IPS-15b (cell line): ENCODE data around the gene FRS2.

ENCODE experiments used
- H3K27me3 ChIP-seq: one replicate; pipeline ENCODE4 v1.6.1; 2013; ENCODE audit warnings: low read length; ENCODE audit not compliant: control insufficient read depth, insufficient read depth
- H3K36me3 ChIP-seq: one replicate; pipeline ENCODE4 v1.6.1; 2013; ENCODE audit warnings: low read length; ENCODE audit not compliant: control insufficient read depth, insufficient read depth
- H3K4me1 ChIP-seq: one replicate; pipeline ENCODE4 v1.6.1; 2013; ENCODE audit warnings: mild to moderate bottlenecking, low read length; ENCODE audit not compliant: control insufficient read depth, insufficient read depth
- H3K4me3 ChIP-seq: one replicate; pipeline ENCODE4 v1.5.1; 2013; ENCODE audit warnings: low read depth, low read length
- H3K9ac ChIP-seq: one replicate; pipeline ENCODE4 v1.6.1; 2013; ENCODE audit warnings: low read depth, mild to moderate bottlenecking, low read length
- H3K9me3 ChIP-seq: one replicate; pipeline ENCODE4 v1.6.1; 2013; ENCODE audit warnings: mild to moderate bottlenecking, low read length; ENCODE audit not compliant: control insufficient read depth, insufficient read depth

Gene FRS2

DNA sequence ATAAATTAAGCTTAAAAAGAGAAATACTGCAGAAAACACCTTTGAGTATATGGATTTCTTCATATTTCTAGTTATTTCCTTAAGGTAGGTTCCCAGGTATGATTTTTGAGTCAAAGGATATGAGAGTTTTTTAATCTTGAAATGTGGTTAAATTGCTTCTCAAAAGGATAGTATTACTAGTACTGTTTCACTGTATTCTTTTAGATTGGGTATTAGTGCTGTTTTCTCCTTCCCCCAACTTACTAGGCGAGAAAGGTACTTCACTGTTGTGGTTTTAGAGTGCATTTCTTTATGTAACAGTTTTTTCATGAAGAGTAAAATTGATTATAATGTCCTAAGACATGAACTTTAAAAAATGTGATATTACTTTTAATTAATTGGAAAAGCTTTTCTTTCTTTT, 13.5 kb downstream of the FRS2 start:
- Histone ChIP-seq H3K4me1 (no peaks in the 10 kb centered on the region), H3K9me3 (no peaks in the 10 kb centered on the region), H3K4me3 (no peak overlapping the region), H3K36me3 (peaks cover 3% of the 10 kb centered on the region), H3K27me3 (no peaks in the 10 kb centered on the region), H3K9ac (no peak overlapping the region)

- Histone ChIP-seq H3K9ac (no peak overlapping the region), H3K4me1 (no peaks in the 10 kb centered on the region), H3K27me3 (no peaks in the 10 kb centered on the region), H3K36me3 (peaks cover 3% of the 10 kb centered on the region), H3K4me3 (no peak overlapping the region), H3K9me3 (no peaks in the 10 kb centered on the region)
Measured at GRCh38 chr12:69484428-69484827, 14.2 kb downstream of the FRS2 start.

DNA sequence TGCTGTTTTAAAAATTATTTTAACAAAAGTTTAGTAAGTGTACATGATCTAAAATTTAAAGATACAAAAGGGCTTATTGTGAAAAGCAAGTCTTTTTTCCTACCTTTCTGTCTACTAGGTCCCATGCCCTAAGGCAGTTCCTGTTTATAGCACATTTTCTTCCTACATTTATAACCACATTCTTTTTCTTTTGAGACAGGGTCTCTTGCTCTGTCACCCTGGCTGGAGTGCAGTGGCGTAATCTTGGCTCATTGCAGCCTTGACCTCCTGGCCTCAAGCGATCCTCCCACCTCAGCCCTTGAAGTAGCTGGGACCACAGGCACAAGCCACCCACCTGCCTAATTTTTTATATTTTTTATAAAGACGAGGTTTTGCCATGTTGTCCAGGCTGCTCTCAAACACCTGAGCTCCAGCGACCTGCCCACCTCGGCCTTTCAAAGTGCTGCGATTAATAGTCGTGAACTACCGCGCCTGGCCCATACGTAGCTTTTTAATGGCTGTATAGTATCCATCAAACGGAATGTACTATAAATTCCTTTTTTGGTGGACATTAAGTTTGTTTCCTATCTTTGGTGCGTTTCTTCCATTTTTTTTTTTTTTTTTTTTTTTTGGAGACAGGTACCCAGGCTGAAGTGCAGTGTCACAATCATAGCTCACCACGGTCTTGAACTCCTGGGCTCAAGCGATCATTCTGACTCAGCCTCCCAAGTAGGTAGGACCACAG, 20.9 kb downstream of the FRS2 start:
- no peak overlapping the region for H3K4me3 ChIP-seq
- H3K27me3 ChIP-seq, result no peaks in the 10 kb centered on the region
- no peaks in the 10 kb centered on the region for H3K9me3 ChIP-seq
- H3K4me1 ChIP-seq, result no peaks in the 10 kb centered on the region
- H3K36me3 ChIP-seq, result peaks cover 3% of the 10 kb centered on the region
- H3K9ac ChIP-seq, result no peak overlapping the region

GRCh38 chr12:69492739-69493138, 22.6 kb downstream of the FRS2 start:
- Histone ChIP-seq H3K9ac (no peak overlapping the region), H3K9me3 (no peaks in the 10 kb centered on the region), H3K4me3 (no peak overlapping the region), H3K27me3 (no peaks in the 10 kb centered on the region), H3K4me1 (no peaks in the 10 kb centered on the region), H3K36me3 (no peaks in the 10 kb centered on the region)

DNA sequence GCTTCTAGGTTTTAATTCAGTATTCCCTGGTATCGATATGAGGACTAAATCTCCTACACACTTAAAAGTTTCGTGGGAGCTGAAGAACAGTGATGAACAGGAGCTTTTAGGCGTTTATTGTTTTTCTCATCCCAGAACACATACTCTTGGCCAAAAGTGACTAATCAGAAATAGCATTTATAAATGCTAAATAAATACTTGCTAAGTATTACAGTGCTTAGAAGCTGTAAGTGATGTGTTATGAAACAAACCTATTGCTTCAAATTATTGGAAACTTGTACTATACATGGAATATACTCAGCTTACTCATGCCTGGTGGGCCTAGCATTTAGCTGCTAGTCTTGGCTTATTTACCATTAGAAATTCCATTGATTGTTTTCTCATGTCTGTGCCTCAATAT, 24.9 kb downstream of the FRS2 start:
- Histone ChIP-seq H3K9ac (no peak overlapping the region), H3K27me3 (no peaks in the 10 kb centered on the region), H3K4me3 (no peak overlapping the region), H3K9me3 (no peaks in the 10 kb centered on the region), H3K4me1 (no peaks in the 10 kb centered on the region), H3K36me3 (no peaks in the 10 kb centered on the region)

GRCh38 chr12:69497308-69498026, 27.3 kb downstream of the FRS2 start:
- Histone ChIP-seq H3K9ac (no peak overlapping the region), H3K27me3 (no peaks in the 10 kb centered on the region), H3K4me3 (no peak overlapping the region), H3K9me3 (no peaks in the 10 kb centered on the region), H3K4me1 (no peaks in the 10 kb centered on the region), H3K36me3 (no peaks in the 10 kb centered on the region)

DNA sequence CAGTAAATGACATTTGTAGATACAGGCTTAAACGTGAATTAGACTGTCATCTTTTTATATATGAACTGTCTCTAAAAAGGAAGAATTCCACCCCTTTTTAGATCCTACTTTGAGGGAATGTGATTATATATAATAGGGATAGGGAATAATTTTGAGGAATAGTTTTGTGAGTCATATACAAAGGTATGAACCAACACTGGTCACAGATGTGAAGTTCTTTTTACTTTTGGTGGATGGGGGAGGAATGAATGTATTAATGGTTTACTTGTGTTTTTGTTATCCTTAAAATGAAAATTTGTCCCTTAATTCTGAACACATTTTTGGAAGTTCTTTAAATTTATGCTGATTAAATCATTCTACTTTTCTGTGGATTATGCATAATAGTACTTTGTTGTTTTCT, 30.4 kb downstream of the FRS2 start:
- H3K9ac ChIP-seq, result no peak overlapping the region

GRCh38 chr12:69501154-69501895, 31.1 kb downstream of the FRS2 start:
- no peaks in the 10 kb centered on the region for H3K4me1 ChIP-seq
- H3K9me3 ChIP-seq, result no peaks in the 10 kb centered on the region
- H3K9ac ChIP-seq, result no peak overlapping the region
- H3K27me3 ChIP-seq, result no peaks in the 10 kb centered on the region
- H3K36me3 ChIP-seq, result no peaks in the 10 kb centered on the region
- no peak overlapping the region for H3K4me3 ChIP-seq

More for the DNA sequence above, 30.4 kb downstream of the FRS2 start:
- no peaks in the 10 kb centered on the region for H3K36me3 ChIP-seq
- no peak overlapping the region for H3K4me3 ChIP-seq
- no peaks in the 10 kb centered on the region for H3K9me3 ChIP-seq
- no peaks in the 10 kb centered on the region for H3K27me3 ChIP-seq
- H3K4me1 ChIP-seq, result no peaks in the 10 kb centered on the region

DNA sequence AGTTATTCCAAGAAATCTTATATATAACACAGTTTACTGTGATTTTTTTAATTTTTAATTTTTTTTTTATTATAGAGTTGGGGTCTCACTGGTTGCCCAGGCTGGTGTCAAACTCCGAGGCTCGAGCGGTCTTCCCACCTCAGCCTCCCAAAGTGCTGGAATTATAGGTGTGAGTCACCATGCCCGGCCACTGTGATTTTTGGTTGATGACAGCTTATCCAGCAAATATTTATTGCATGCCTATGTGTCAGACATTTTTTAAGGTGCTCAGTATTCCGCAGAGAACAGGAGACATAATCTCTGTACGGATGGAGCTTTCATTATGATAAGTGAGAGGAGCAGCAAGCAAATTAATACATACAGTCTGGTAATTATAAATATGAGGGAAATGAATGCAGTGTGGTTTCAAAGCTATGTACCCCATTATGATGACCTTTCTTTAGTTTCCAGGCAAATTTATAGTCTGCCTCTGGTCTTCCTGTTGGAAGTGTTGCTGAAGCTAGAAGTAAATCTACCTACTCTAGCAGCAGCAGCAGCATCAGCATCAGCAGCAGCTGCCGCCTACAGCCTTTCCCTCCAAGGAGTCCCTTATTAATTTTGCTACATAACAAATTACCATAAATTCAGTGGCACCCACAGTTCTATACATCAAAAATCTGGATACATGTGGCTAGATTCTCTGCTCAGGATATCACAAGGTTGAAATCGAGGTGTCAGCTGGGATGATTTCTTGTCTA, 32.3 kb downstream of the FRS2 start:
- Histone ChIP-seq H3K36me3 (no peaks in the 10 kb centered on the region), H3K4me1 (no peaks in the 10 kb centered on the region), H3K9ac (no peak overlapping the region), H3K4me3 (no peak overlapping the region), H3K9me3 (no peaks in the 10 kb centered on the region), H3K27me3 (no peaks in the 10 kb centered on the region)

GRCh38 chr12:69508091-69508490, 37.9 kb downstream of the FRS2 start:
- no peaks in the 10 kb centered on the region for H3K36me3 ChIP-seq
- H3K9me3 ChIP-seq, result no peaks in the 10 kb centered on the region
- no peak overlapping the region for H3K4me3 ChIP-seq
- no peak overlapping the region for H3K9ac ChIP-seq
- peaks cover 8% of the 10 kb centered on the region for H3K4me1 ChIP-seq
- H3K27me3 ChIP-seq, result no peaks in the 10 kb centered on the region

DNA sequence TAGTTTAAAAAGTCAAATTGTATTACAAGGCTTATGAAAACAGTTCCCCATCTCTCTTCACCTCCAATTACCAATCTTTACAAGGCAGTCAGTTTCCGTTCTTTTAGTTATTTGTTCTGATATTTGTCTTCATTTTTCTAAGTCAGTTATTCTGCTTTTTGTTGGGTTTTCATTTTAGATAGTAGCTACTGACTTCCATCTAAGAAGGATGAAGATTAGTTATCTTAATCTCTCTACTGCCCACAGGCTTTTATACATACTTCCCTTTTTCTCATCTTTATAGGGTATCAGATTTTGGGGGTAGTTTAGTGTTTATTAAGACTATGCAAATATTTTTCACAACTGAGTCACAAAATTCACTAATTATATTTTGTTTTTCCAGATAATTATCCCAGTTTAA, 38.4 kb downstream of the FRS2 start:
- H3K27me3 ChIP-seq, result no peaks in the 10 kb centered on the region
- no peak overlapping the region for H3K9ac ChIP-seq
- no peak overlapping the region for H3K4me3 ChIP-seq
- no peaks in the 10 kb centered on the region for H3K9me3 ChIP-seq
- H3K4me1 ChIP-seq, result peaks cover 12% of the 10 kb centered on the region
- H3K36me3 ChIP-seq, result no peaks in the 10 kb centered on the region
